ENCODE measurements around the gene ARID1B.

- no peak for TF ChIP-seq CTCF (IDR thresholded peaks at IDR 0.05; ENCODE audit: low read length)
- TF ChIP-seq EZH2 (IDR thresholded peaks at IDR 0.05; ENCODE audit: borderline replicate concordance, low read length) = no peak
Measured at GRCh38 chr6:156824142-156824541, 47.0 kb downstream of the ARID1B start.

Measured in OCI-LY1 (cell line).